Measurements from ENCODE around the gene GALNT14.

GALNT14 gene

DNA sequence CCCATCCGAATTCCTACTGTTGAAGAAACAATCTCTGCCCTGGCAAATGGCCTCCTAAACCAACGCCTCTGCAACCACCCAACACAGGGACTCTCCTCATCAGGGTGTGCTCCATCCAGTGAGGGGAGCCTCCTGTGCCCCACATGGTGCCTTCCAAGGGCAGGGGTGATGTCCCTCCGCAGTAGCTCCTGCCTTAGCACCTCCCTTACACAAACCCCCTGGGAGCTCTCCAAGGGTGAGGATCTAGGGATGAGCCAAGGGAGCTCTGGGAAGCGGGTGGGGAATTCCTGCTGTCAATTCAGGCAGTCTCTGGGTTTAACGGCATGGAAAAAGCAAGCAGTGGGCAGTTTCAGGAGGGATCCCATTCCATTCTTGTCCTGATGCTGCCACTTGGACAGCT is 3.8 kb downstream of the GALNT14 start:
- DNase-seq, result no peak

DNA sequence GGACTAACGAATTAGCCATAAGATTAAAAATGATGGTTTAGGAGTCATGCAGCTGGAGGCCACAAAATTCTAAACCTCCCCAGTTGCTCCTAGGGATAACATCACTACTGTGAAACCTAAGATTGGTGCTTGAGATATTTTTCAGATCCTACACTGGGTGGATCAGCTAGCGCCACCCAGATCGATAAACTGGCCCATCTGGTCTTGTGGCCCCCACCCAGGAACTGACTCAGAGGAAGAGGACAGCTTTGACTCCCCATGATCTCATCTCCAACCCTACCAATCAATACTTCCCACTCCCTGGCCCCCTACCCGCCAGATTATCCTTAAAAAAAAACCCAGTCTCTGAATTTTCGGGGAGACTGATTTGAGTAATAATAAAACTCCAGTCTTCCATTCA is 5.5 kb downstream of the GALNT14 start:
- DNase-seq, result no peak

DNA sequence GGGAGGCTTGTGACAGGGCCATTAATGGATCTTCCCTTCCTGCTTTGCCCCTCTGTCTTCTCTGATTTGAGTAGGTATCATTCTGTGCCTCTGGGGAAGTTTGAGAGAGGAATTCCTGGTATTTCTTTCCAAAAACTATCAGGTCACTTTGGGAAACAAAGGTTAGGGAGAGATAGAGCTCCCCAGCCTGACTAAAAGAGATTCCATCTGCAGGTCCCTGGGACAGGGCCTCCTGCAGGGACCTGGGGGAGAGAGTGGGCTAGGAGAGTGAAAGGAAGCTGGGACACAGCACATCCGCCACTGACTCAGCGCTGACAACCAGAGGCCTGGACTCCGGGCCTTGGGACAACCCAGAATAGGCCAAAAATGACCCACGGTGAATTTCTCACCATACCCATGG is 6.4 kb downstream of the GALNT14 start:
- DNase-seq, result no peak

DNA sequence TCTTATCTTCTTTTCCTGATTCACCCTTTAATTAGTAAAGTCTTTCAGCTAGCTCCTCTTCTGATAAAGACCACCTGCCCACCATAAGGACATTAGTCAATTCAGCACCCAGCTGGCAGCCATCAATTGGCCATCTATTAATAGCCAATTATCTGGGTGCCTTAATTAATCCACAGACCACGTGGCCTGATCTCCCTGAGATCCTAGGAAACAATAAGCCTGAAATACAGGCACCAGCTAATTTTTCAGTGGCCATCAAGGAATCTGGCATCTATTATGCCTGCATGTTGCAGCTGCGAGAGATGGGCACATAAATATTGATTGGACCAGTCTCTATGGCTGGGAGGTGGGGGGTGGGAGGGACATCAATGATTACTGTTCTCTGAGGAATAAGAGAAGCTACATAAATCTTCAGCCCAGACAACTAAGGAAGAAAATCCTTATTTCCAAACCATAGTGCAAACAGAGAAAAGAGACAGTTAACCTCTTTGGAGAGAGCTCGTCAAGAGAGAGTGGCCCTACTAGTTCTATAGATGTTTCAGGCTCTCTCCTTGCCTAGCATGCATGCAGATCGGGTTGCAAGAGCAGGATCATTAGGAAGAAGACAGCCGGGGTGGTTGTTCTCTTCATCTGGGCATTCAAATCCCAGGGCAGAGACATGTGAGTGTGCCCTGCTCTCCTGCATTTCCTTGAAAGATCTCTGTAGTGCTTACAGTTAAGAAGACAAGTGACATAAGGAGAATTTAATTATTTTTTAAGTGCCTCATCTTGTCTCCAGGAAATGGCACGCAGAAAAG is 8.7 kb downstream of the GALNT14 start:
- DNase-seq, result no peak

DNA sequence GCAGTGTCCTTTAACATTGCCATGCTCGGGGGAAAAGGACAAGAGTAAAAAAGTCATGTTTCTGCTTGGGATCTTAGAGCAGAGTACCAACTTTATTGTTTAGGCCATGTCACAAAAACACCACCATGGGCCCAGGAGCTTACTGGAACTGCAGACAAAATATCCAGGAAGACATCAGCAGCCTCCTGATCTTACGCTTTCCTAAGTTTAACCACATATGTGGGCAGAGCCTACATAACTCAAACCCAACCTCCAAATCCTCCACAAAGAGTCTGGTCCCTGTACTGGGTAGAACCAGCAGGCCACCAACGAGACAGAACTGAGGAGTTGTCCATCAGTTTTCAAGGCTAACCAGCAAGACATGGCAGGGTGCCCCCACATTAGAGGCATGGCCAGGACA is 10.3 kb downstream of the GALNT14 start:
- no peak for DNase-seq

DNA sequence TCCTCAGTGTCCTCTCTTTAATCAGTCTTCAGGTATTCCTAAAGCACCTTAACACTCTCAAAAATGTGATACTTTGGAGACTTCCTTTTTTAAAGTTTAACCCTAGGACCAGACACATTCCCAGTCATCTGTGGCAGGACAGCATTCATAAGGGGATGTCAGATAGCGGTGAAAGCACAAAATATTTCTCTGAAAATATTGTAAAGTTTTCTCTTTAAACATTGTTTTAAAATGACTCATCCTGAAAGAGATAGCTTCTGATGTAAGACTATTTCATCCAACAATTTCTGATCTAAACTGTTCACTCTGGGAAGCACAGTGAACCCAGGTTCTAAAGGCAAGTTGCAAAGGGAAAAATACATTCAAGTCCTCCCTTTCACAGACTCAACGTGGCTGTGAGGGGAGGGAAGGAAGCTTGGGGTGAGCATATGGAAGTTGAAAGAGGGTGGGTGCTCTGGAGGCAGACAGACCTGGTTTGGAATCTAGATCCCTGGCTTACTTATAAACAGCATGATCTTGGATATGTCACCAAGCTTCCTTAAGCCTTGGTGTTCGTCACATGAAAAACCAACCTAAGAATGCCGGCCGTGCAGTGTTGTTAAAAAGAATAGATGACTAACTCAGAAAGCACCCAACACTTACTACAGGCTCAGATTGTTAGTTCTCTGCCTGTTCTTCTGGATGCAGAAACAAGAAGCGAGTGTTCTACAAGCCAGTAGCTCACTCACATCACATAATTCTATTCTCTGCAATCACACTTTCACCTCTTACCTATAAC is 12.1 kb downstream of the GALNT14 start:
- DNase-seq, result no peak

DNA sequence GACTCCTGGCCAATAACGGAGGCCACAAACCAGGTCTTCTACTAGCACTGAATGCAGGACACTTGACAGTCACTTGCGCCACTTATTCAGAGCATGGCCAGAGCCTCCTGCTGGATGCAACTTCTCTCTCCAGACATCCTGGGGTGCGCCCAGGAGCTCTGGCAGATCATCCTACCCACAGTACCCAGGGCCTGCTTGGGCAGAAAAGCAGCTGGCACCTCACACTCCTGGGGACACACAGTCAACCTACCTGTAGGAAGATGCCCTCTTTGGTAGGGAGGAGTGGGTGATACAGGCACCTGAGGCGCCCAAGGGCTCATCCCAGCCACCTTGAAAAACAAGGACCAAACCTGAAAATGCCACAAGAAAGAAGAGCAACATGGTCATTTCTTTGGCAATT is 13.3 kb downstream of the GALNT14 start:
- DNase-seq, result no peak

DNA sequence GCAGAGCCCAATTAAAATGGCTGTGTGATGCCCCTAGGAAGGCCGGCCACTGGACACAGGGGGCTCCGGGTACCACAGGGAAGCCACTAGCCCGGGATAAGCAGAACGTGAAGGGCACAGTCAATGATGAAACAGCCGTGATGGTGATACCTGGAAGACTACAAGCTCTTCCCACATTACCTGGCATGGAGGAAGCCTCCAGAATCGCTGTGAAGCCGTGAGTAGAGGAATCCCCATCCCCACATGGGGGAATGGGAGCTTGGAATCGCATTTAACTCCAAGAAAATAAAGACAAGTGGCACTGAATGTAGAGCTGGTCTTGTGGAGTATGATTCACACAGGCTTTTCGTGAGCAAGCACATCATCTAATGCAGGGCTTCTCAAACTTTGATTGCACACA is 16.1 kb downstream of the GALNT14 start:
- DNase-seq, result no peak

DNA sequence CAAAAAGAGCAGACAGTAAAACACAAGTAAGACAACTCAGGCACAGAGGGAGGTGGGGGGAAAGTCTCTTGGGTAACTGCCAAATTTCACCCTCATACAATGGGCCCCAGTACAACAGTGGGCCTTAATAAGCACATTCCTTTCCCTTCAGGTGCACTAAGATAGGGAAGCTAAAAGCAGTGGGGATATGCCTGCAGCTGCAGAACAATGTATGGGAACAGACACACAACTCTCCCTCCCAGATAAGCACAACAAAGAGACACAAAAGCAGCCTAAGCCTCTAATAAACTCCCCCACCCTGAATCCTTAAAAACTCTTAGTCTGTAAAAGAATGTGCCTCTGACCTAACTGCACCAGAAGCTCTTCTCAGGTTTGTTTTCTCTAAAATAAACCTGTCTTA is 24.5 kb downstream of the GALNT14 start:
- DNase-seq, result no peak

DNA sequence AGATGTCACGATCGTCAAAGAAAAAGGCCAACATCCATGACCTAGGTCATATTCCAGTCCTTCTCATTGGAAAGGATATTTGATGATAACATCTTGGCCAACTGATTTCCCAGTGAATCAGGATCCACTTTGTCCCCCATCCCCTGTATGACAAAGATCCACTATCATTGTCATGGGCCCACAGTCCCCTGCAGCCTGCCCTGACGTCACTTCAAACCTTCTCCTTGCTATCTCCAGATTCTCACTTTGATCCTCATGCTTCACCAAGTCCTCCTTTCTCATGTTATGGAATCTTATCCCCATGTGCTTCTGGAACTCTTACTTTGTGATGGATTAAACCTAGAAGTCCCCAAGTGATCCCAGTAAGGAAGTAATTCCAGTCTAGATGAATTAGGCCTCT is 25.7 kb downstream of the GALNT14 start:
- DNase-seq, result no peak

DNA sequence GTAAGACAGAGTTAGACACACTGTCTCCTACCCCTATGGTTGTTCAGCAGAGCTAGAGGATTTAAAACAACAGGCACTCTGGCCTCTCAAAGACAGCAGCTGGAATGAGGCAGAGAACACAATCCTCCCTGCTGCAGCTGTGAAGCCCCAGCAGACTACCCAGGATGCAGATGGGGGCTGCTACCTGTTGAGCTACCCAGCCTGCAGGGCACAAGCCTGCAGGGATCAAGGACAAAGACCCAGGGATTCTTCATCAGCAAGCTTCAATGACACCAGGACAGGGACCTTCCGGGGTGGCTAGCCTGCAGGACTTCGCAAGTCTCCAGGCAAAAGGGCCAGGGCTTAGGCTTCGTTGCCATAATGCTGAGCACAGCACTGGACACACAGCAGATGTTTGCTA is 27.2 kb downstream of the GALNT14 start:
- no peak for DNase-seq

DNA sequence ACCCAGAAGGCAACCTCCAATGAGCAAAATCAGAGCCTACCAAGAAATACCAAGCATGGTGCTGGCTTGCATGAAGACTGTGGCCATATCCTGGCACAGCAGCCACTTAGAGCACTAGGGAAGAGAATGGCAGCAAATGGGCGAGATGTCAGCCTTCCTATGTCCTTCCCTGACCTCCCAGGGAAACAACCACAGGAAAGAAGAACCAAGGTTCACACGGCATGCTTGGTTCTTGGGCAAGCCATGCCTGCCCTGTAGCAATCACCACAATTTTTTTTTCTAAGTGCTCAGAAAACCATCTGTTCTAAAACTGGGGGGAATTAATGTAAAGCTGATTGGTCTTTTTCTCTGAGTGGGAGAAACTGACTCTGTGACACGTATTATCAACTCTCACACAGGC is 27.8 kb downstream of the GALNT14 start:
- no peak for DNase-seq

DNA sequence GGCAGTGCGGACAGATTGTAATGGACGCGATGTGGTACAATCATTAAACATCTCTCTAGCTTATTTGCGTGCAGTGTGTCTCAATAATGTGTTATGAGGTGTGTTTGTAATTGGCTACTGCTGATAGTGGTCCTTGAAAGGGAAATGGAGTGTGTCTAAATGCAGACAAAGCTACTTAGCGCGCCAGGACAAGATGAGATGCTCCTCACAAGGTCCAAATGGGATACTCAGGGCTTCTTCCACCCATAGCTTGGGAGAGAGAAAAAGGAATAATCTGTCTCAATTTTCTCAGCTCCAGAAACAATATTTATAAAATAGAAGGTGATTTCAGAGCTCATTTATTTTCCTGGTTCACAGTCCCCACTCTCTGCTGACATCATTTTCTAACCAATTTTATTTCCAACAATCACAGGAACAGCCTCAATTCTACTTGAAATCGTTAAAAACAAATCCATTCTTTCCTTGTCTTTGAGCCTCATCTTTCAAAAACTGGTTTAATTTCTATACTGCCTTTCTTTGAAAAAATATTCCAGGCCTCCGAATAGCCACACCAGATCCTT is 28.5 kb downstream of the GALNT14 start:
- no peak for DNase-seq

DNA sequence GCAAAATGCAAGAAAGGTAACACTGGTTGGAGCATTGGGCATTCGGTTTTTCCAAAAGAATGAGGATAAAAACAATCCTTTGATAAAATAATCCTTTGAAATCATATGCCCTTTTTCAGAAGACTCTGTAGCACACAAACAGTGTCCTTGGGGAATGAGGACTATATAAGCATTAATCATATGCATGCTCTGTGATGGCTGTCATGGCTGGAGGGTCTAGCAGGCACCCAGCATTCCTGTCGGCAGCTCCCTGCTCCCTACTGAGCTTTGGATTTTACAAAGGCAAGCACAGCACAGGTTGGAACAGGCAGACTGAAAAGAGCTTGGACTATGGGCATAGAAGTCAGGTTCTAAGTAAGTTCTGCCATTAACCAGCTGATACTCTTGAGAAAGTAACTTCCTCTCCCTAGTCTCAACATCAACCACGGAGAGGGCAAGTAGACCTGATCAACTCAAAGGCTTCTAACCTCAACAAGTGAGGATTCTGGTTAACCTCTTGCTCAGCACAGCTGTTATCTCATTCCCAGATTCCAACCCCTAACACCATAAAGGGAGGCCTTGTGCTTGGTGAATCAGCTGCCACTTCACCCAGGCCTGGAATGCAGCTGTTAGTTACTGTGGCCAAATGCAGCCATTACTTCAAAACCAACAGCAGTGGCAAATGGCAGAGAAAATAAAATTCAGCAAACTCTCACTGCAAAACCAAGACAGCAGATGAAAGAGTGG is 29.5 kb downstream of the GALNT14 start:
- no peak for DNase-seq

DNA sequence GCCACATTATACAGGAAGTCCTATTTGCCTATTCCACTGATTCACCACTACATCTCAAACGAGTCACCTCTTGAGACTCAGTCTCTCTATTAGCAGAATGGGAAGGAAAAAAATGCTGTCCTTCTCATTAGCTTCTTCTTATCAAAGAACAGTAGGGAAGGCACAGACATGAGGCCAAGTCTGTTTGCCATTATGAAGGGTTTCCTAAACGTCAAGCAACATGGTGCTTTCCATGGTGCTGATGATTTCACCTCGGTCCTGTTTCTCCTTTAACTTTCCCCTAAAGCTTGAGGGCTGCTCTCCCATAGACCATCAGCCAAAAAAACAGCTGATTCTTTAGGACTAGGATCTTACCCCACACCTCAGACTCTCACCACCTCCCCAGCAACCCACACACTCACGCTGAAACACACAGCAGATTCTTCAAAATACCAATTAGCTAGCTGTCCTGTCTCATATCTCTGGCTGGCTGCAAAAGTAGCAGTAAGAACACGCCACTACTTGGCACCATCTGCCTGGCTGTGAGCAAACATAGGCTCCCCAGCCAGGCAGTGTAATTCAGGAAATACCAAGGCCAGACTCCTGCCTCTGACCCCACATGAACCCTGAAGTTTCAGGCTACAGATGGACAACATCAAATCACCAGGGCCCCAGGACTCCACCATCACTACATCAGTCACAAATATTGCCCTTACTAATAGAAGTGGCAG is 30.5 kb downstream of the GALNT14 start:
- no peak for DNase-seq

DNA sequence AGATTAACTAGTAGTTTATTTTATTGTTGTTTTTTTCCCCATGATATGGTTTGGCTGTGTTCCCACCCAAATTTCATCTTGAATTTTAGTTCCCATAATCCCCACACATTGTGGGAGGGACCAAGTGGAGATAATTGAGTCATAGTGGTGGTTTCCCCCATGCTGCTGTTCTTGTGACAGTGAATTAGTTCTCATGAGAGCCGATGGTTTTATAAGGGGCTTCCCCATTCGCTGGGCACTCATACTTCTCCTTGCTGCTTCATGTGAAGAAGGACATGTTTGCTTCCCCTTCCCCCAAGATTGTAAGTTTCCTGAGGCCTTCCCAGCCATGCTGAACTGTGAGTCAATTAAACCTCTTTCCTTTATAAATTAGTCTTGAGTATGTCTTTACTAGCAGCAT is 36.5 kb downstream of the GALNT14 start:
- DNase-seq, result no peak

DNA sequence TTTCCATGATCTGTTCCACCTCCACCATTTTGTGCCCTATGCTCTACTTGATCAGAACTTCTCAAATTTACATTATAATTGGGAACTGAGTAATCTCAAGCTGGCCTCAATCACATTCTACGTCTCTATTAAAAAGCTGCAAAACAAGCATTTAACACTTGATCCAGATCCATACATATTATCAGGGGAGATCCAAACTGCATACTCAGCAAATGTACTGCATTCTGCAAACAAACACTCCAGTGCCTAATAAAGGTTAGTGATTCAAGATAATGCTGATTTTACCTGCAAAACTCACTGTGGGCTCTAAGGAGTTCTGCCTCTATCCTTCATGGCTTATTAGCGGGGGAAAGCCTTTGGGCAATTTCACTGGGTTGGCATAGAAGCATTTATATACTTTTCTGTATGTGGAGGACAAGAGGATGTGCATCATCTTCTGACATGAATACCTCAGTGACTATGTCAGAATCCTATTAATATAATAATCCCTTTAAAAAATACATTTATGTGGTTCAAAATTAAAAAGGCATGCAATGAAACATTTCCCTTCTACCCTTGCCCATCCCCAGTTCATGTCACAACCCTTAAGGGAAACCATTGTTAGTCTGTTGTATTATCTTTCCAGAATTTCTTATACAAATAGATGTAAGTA is 40.2 kb downstream of the GALNT14 start:
- DNase-seq, result no peak

DNA sequence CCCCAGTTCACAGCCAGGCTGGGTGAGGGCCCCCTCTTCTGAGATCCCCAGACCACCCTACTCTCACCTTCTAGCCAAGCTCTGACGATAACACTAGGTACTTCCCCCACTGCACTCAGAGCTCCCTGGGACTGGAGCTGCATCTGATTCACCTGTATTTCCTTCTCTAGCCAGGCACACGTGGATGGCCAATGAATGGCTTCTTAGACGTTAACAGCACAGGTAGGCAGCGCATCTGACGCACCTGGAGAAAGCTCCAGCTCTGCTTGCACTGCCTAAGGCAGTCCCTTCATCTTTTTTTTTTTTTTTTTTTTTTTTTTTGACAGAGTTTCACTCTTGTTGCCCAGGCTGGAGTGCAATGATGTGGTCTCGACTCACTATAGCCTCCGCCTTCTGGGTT is 48.1 kb downstream of the GALNT14 start:
- no peak for DNase-seq

DNA sequence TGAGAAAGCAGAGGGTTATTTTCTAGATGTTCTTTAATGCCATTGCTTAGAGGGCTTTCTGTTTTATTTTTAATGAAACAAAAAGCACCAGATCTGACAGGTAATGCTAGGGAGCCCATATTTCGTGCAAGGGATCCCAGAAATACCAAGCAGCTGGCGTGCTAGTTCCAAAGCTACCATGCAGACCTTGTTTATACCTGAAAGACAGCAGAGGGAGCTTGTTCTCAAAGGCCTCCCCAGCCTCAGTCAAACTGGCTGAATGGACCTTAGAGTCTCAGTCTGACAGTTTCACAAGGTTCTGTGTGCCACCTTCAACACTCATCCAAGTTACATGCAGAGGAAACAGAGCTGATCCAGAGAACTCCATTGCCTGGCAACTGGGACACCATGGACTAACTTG is 48.6 kb downstream of the GALNT14 start:
- no peak for DNase-seq

DNA sequence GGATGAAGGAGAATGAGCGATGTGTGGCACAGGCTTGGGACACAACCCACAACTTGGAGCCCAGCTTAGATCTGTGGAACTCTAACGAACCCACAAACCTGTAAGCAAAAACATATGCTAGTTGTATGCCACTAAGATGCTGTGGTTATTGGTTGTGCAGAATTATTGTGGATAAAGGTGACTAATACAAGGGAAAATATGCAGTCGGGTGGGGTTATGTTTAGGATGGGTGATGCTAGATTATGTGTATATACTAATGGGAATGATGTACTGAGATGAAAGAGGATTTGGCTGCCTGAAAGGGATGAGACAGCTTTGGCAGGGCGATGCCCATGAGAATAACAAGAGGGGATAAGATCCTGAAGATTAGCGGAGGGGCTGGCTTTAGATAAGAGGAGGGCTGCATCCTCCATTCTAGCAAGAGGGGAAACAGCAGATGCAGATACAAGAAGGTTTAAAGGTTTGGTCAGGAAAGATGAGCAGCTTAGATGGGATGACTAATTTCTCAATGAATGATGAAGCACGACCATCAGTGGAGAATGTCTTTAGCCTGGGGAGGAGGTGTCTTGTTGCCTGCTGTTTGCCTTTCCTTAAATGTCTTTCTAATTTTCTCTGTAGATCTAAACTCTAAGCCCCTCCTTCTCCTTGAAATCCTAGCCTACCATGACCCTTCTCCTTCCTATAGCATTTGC is 49.6 kb downstream of the GALNT14 start:
- DNase-seq, result no peak

DNA sequence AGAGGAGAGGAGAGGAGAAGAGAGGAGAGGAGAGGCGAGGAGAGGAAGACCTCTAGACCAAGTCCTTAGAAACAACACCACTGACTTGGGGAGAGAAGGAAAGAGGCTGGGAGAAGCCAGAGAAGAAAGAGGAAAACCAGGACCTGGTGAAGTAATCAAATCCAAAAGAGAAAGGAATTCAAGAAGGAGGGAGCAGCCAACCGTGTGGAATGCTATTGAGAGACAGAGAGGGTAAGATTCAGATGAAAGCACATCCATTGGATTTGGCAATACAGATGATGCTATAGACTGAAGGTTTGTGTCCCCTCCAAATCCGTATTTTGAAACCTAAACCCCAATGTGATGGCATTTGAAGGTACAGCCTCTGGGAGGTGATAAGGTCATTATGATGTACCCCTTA is 50.7 kb downstream of the GALNT14 start:
- DNase-seq, result no peak

DNA sequence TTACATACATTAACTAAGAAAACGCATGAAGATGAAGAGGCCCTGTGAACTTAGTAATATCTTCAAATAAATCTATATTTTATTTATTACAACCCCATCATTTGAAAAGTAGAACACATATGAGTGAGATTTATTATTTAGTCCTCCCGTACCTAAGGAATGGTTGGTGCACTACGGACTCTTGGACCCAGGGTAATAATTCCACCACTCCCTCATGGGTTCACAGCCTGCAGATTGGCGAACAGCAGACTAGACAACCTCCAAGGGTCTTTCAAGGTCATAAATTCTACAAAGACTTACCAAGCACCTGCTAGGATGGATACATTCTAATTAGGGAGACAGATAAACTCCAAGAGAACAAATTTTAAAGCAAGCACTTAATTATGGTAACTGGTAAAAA is 51.6 kb downstream of the GALNT14 start:
- no peak for DNase-seq

All from T1000 (cell line).